GM19043 (cell line): Measurements from ENCODE around the gene CEACAM21.

Experiments
- ATAC-seq: cut with Tn5 transposase; IDR thresholded peaks from one replicate; pipeline ENCODE4 v1.9.1; 2021; ENCODE audit warnings: low read depth; ENCODE audit not compliant: unreplicated experiment

The CEACAM21 gene

DNA sequence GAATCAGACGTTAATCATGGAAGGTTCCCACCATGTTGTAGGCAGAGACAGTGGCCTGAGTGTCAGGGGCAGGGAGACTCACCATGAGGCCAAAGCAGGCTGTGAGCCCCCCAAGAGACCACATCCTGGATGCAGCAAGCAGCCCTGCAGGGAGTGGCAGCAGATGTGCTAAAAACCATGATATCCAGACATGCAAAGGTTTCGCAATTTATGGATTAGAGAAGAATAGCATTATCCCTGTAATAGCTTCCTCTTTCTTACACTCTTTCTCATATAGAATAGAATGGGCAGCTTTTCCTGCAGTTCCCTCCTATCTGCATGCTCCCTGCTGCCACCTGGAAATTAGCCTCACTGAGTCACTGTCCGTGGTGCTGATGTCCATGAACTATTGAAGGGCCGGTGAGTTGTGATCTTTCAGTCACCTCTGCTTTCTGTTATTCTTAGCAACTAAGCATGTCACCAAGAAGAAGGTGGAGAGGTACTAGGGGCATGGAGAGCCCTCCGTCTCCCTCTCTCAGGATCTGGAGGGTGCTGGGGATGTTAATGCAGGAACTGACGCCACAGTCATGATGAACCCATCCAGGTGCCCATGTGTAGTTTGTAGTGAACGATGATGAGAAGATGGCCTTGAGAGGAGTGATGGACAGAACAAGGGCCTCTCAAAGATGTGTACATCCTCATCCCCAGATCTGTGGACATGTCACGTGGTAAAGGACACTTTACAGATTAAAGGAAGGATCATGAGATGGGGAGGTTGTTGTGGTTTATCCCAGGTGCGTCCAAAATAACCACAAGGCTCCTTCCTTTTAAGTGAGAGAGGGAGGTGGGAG, 41.0 kb downstream of the CEACAM21 start:
- no peak for ATAC-seq

DNA sequence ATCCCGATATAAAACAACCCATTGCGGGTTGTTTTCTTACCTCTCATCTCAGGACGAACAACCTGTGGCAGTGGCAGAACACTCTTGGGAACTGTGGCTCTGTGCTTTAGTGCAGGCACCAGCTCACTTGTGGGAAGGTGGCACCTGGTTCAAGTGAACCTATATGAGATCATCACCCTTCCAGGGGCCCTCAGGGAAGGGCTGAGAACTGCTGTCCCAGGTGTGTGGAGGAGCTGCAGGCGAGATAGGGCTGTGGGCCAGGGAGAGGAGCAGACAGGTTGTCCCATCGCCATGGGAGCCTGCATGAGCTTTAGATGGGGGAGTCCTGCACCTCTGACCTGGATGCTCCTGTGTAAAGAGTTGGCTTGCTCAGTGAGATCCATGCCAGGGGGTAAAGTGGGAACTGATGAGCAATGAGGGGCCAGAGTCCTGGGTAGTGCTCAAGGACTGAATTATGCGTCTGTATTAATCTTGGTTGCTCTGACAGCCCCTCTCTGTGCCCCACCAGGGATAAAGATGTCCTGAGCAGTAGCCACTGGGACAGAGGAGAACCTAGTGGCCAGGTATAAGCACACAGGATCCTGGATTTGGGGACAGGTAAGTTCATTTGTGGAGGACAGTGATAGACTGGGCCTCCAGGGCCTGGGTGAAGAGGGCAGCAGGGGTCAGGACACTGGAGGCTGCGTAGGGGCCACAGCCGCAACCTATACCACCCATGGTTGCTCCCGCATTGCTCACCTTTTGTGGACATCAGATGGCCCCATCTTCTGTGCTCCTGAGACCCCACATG, 42.2 kb downstream of the CEACAM21 start:
- no peak for ATAC-seq

DNA sequence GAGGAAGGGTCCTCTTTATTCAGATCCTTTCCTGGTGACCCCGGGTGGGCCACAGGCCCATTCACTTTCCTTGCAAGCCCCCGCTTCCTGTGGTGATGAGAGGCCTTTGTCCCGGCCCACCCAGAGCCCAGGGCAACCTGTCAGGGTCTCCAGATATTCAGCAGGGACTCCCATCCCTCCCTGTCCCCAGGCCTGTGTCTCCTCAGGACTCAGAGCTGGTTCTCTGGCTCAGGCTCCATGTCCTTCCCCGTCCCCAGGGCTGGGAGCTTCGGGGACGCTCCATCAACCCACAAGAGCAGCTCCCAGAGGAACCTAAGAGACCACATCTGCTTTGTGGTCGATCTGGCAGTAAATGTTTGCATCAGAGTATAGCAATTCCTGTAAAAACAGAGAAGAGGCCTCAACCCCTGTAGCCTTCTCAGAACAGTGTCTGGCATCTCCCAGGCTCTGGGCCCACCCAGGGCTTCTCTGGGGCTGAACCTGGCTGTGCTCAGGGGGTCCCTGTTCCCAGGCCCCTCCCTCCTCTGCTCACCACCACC, 43.1 kb downstream of the CEACAM21 start:
- ATAC-seq = no peak

DNA sequence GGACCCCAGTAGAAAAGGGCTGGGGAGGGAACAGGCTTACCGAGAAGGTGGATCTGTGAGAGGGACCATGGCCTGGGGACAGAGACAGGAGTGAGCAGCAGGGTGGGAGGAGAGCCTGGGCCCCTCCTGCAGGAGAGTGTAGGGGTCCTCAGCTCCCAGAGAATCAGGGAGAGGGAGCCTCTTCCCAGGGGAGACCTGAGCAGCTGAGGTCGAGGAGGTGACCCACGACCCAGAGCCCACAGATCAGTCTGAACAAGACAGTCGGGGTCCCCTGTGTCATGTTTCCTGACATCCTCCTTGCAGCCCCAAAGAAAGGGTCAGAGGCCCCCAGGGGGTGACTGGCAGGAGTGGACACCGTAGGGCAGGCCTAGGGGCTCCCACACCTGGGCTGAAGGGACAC, 44.2 kb downstream of the CEACAM21 start:
- no peak for ATAC-seq

DNA sequence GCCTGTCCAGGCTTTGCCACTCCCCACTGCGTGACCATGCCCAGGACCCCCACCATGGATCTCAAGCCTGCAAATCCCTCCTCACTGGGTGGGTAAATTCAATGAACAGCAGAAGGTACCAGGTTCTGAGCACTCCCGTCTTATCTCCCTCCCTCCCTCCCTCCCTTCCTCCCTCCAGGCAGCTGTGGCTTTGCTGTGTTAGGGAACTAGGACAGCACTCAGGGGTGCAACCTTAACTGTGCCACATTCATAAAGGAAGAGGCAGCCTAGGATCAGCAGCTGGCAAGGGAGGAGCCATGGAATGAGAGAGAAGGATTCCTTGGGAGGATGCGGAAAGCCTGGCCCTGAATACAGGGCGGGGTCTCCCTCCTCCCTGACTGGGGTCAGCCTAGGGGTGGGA, 45.3 kb downstream of the CEACAM21 start:
- ATAC-seq = no peak

DNA sequence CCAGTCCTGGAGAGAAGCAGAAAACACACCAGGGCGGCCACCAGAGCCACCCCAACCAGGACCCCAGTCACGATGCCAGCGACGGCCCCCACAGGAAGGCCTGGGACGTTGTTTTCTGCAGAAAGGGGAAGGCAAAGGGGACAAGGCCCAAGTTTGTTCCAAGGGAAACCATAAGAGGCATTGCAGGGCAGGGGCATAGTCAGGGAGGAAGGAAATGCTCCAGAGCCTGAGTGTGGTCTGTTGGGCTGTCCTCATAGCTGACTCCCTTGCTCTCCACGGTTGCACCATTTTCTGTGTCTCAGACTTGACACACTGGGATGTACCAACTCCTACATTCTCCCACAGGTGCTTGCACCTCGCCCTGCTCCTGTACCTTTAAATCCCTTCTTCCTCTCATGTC, 45.7 kb downstream of the CEACAM21 start:
- ATAC-seq = no peak

DNA sequence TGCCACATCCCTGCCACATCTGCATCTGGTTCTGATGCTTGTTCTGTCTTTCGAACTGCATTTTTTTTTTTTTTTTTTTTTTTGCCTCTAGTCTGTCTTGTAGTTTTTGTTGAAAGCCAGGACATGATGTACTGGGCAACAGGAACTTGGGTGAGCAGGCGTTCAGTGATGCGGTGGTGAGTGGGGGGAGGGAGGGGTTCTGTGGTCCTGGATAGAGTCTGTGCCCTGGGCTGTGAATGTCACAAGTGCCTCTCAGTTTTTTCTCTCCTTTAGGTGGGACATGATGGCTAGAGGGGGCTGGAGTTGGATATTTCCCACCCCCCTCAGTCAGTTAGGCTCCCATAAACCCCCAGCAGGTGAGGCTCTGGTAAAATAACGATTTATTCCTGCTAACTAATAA, 47.4 kb downstream of the CEACAM21 start:
- ATAC-seq = no peak

DNA sequence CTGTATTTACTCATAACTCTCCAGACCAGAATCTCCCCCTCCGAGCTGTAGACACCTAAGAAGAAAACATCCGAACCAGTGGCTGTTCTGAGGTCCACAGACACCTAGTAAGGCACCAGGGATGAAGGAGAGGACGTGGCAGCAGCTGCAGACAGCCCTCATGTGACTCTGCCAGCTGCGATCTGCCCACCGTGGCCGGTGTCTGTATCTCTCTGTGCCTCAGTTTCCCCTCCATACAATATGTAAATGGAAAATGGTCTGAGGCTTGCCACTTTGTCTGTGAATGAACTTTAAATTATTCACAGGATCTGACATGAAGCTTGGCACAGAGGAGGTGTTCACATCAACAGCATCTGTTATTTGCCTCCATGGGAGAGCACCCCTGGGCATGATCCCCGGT, 48.5 kb downstream of the CEACAM21 start:
- no peak for ATAC-seq

DNA sequence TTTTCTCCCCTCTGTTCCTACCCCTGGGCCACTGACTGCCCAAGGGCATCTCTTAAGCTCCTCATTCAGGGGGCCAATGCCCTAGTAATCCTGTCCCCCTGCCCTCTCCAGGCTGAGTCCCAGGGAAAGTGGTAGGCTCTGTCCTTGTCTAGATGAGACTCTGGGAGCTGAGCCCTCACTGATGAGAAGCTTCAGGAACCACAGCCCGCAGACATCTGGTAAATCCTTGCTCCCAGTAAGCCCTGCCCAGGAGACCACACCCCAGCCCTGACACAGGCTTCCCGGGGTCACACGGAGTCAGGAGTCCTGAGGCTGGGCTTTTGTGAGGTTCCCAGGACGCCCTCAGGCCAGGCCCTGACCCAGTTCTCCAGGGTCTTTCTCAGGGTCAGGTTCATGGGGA, 49.0 kb downstream of the CEACAM21 start:
- no peak for ATAC-seq

DNA sequence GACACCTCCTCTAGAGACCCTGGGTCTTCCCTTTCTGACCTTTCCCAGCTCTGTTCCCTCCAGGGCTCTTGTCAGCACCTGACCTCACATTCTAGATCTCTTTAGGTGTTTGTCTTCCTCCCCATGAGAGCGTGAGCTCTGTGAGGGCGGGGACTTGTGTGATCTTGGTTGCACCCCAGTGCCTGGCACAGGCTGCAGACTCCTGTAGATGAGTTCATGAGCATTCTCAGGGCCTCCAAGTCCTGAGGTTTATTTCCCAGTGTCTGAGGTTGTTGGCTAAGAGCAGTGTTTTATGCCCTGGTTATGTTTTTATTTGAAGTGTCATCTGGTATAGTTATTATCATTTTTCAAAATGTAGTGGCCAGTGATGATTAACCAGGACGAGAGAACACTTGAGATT, 50.3 kb downstream of the CEACAM21 start:
- no peak for ATAC-seq

DNA sequence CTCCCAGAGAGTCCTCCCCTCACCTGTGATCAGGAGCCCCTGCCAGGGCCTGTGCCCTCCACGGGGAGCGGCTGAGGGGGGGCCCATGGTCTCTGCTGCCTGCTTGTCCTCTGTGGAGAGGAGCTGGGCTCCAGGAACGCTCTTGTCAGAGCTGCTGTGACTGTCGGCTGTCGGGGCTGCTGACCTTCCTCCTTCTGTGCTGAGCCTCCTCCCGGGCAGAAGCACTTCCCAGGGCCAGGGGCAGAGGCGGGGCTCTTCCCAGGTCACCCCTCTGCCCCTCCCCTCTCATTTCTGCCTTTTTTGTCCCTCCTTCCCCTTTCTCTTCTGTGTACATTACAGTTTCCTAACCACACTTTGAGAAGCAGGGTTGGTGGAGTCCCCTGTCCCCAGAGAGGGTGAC, 50.9 kb downstream of the CEACAM21 start, which contains the start of gene CEACAM4:
TSS of gene CEACAM4 (minus strand) at position 198 of the 400 bp plus-strand sequence. CDS start at position 87, 111 bp downstream.
- ATAC-seq = no peak

DNA sequence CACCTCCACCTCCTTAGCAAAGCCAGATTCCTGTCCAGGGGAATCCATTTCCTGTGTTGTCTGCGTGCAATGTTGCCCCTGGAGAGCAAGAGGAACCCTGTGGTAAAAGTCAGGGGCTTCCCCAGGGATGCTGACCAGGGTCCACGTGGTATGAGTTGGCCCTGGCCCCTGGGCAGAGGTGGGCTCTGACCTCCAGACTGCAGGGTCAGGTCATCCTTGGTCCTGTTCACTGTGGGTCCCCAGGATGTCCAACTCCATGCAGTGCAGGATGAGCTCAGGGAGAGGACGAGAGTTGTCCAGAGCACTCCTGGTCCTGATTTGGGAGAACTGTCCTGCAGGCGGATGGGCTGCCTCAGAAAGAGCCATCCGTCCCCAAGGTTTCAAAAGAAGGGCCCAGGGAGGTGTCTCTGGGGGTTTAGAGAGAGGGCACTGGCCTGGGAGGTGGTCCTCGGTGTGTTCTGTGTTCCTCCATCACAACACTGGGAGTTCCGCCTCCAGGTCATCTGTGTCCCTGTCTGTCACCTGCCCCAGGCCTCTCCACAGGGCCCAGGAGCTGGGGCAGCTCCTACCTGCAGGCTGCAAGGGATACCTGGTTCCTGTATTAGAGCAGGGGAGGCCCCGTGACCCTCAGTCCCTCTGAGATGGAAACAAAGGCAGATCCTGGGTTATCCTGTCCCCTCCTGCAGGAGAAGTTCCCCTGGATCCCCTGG, 52.2 kb downstream of the CEACAM21 start:
- ATAC-seq = no peak
